NAMALWA (cell line): ENCODE data around the gene NTM.

Experiments
- DNase-seq: peaks from one replicate; pipeline ENCODE4 v3.0.0-alpha.2; 2015; ENCODE audit warnings: low spot score

The NTM gene

GRCh38 chr11:131734871-131735270, 364.5 kb downstream of the NTM start:
- no peak for DNase-seq

- DNase-seq = no peak
Measured at GRCh38 chr11:131737357-131737756, 366.9 kb downstream of the NTM start.

- DNase-seq = no peak
Measured at GRCh38 chr11:131739243-131739882, 368.9 kb downstream of the NTM start.

GRCh38 chr11:131744847-131745246, 374.4 kb downstream of the NTM start:
- no peak for DNase-seq

- no peak for DNase-seq
Measured at GRCh38 chr11:131745405-131745804, 375.0 kb downstream of the NTM start.

GRCh38 chr11:131746201-131746600, 375.8 kb downstream of the NTM start:
- DNase-seq = no peak

- peak; percentile 58 for DNase-seq
Measured at GRCh38 chr11:131748151-131749050, 378.0 kb downstream of the NTM start.

- no peak for DNase-seq
Measured at GRCh38 chr11:131749101-131749500, 378.7 kb downstream of the NTM start.

- DNase-seq = no peak
Measured at GRCh38 chr11:131750152-131750551, 379.7 kb downstream of the NTM start.

GRCh38 chr11:131750692-131751091, 380.3 kb downstream of the NTM start:
- no peak for DNase-seq

GRCh38 chr11:131754671-131755070, 384.3 kb downstream of the NTM start:
- DNase-seq = no peak

- DNase-seq = no peak
Measured at GRCh38 chr11:131756479-131757110, 386.2 kb downstream of the NTM start.

GRCh38 chr11:131758726-131759125, 388.3 kb downstream of the NTM start:
- DNase-seq = no peak

- DNase-seq = no peak
Measured at GRCh38 chr11:131759140-131759539, 388.7 kb downstream of the NTM start.

GRCh38 chr11:131760091-131761061, 390.0 kb downstream of the NTM start:
- no peak for DNase-seq

- DNase-seq = no peak
Measured at GRCh38 chr11:131762346-131763110, 392.1 kb downstream of the NTM start.

GRCh38 chr11:131763193-131763890, 392.9 kb downstream of the NTM start:
- DNase-seq = no peak

- no peak for DNase-seq
Measured at GRCh38 chr11:131764126-131764525, 393.7 kb downstream of the NTM start.

- no peak for DNase-seq
Measured at GRCh38 chr11:131764649-131765048, 394.2 kb downstream of the NTM start.

- DNase-seq = no peak
Measured at GRCh38 chr11:131766637-131767036, 396.2 kb downstream of the NTM start.
